HepG2 (cell line): ENCODE measurements around the gene SBNO1. TPM values are rescaled to one million over a fixed set of nuclear protein-coding genes. Genes with fewer than 3 reads are reported as not detected.

Experiments
- DZIP1 ChIP-seq: sonication (generic); formaldehyde crosslinking; IDR thresholded peaks from 2 replicates; pipeline ENCODE4 v1.5.0; 2020; ENCODE audit warnings: mild to moderate bottlenecking, missing genetic modification reagents
- ELK4 ChIP-seq: sonication (generic); formaldehyde crosslinking; IDR thresholded peaks from 2 replicates; pipeline ENCODE4 v1.9.0; 2021; ENCODE audit warnings: missing genetic modification reagents, borderline replicate concordance
- FOXO1 ChIP-seq: sonication (generic); formaldehyde crosslinking; IDR thresholded peaks from 2 replicates; pipeline ENCODE4 v1.4.0; 2020; ENCODE audit warnings: missing genetic modification reagents
- GFI1 ChIP-seq: sonication (generic); formaldehyde crosslinking; IDR thresholded peaks from 2 replicates; pipeline ENCODE4 v1.5.0; 2020; ENCODE audit warnings: missing genetic modification reagents, mild to moderate bottlenecking, borderline replicate concordance
- MAF1 ChIP-seq: sonication (generic); formaldehyde crosslinking; IDR thresholded peaks from 2 replicates; pipeline ENCODE4 v1.5.0; 2020; ENCODE audit warnings: missing genetic modification reagents, borderline replicate concordance
- PREB ChIP-seq: sonication (generic); formaldehyde crosslinking; IDR thresholded peaks from 2 replicates; pipeline ENCODE4 v1.4.0; 2020; ENCODE audit warnings: missing genetic modification reagents
- SATB2 ChIP-seq: sonication (generic); formaldehyde crosslinking; IDR thresholded peaks from 2 replicates; pipeline ENCODE4 v1.5.0; 2020; ENCODE audit warnings: missing genetic modification reagents
- TAF15 ChIP-seq: fragments of 200-400 bp; formaldehyde crosslinking; IDR thresholded peaks from one replicate; pipeline ENCODE4 v1.6.1; 2018; ENCODE audit warnings: mild to moderate bottlenecking, low read depth, low read length; ENCODE audit not compliant: poor library complexity, severe bottlenecking
- TOPORS ChIP-seq: sonication (generic); formaldehyde crosslinking; IDR thresholded peaks from 2 replicates; pipeline ENCODE4 v1.8.0; 2023; ENCODE audit warnings: mild to moderate bottlenecking, missing genetic modification reagents
- UBTF ChIP-seq: sonication (generic); formaldehyde crosslinking; IDR thresholded peaks from 2 replicates; pipeline ENCODE4 v1.4.0; 2020; ENCODE audit warnings: mild to moderate bottlenecking, missing genetic modification reagents
- ZFP91 ChIP-seq: sonication (generic); formaldehyde crosslinking; IDR thresholded peaks from 2 replicates; pipeline ENCODE4 v1.9.0; 2022; ENCODE audit warnings: missing genetic modification reagents, mild to moderate bottlenecking, borderline replicate concordance
- ZKSCAN1 ChIP-seq: fragments of 150-350 bp; IDR thresholded peaks from 2 replicates; pipeline ENCODE4 v1.6.1; 2014; ENCODE audit warnings: low read length
- ZNF225 ChIP-seq: sonication (generic); formaldehyde crosslinking; IDR thresholded peaks from 2 replicates; pipeline ENCODE4 v1.4.0; 2020; ENCODE audit warnings: mild to moderate bottlenecking, missing genetic modification reagents
- ZNF382 ChIP-seq: sonication (generic); formaldehyde crosslinking; IDR thresholded peaks from 2 replicates; pipeline ENCODE4 v1.5.0; 2020; ENCODE audit warnings: missing genetic modification reagents, mild to moderate bottlenecking, borderline replicate concordance
- ZNF503 ChIP-seq: sonication (generic); formaldehyde crosslinking; IDR thresholded peaks from 2 replicates; pipeline ENCODE4 v1.4.0; 2020; ENCODE audit warnings: missing genetic modification reagents
- ZNF558 ChIP-seq: sonication (generic); formaldehyde crosslinking; IDR thresholded peaks from 2 replicates; pipeline ENCODE4 v1.9.0; 2022; ENCODE audit warnings: mild to moderate bottlenecking, missing genetic modification reagents, borderline replicate concordance
- ZNF878 ChIP-seq: sonication (generic); formaldehyde crosslinking; IDR thresholded peaks from 2 replicates; pipeline ENCODE4 v1.8.1; 2023; ENCODE audit warnings: mild to moderate bottlenecking, missing genetic modification reagents, moderate library complexity
- ZSCAN25 ChIP-seq: sonication (generic); formaldehyde crosslinking; IDR thresholded peaks from 2 replicates; pipeline ENCODE4 v1.8.0; 2022; ENCODE audit warnings: mild to moderate bottlenecking, missing genetic modification reagents
- polyA plus RNA-seq, 8 experiments: library from polyadenylated mRNA; depleted of rRNA in 3 of 8; stranded (reverse) in 7 of 8; unstranded in 1 of 8; fragments of >200 nt; fragmentation: Illumina TruSeq in 4 of 8; extraction: Trizol in 4 of 8; gene quantifications; 2 replicates each; pipeline versions ENCODE4 v1.2.1 to v1.2.3, GENCODE V29; 2011 to 2016; ENCODE audit warnings: low read depth in 4 of 8, missing spikeins in 1 of 8, mixed read lengths in 1 of 8; ENCODE audit not compliant: insufficient read depth in 1 of 8
- total RNA-seq, 5 experiments: library from RNA; depleted of rRNA; stranded (reverse); fragments of >200 nt; fragmentation: Illumina TruSeq; extraction: Trizol; gene quantifications; 2 replicates each; pipeline ENCODE4 v1.2.3, GENCODE V29; 2016; ENCODE audit warnings: low read depth in 1 of 5

The SBNO1 gene
- total and polyA plus RNA-seq, 2 of the 13 experiments (the other 11 are each of a cell fraction or from before 2014, with no cell fraction given) = 10.9 to 40.2 TPM

GRCh38 chr12:123293178-123293760 lies 71.4 kb downstream of the SBNO1 start (continued):
- TF ChIP-seq PREB (CRISPR knock-in tag) (no peak), FOXO1 (no peak), TOPORS (CRISPR knock-in tag) (no peak), ZFP91 (CRISPR knock-in tag) (peak; percentile 54; the same call in 1 of the 2 replicates), ZNF382 (CRISPR knock-in tag) (no peak), ZNF503 (CRISPR knock-in tag) (no peak), ZKSCAN1 (peak; percentile 35; the same call in 1 of the 2 replicates), DZIP1 (CRISPR knock-in tag) (no peak), UBTF (CRISPR knock-in tag) (peak; percentile 30), SATB2 (no peak), ELK4 (CRISPR knock-in tag) (no peak), TAF15 (no peak), ZSCAN25 (0 out of 2 replicates have a peak, but pooled peaks have one; percentile 34), ZNF225 (CRISPR knock-in tag) (no peak), ZNF878 (no peak), ZNF558 (CRISPR knock-in tag) (no peak), GFI1 (CRISPR knock-in tag) (peak; percentile 68; the same call in 1 of the 2 replicates), MAF1 (CRISPR knock-in tag) (no peak)
